Right lobe of liver (tissue), 6 donors: Measurements from ENCODE around the gene FGGY. TPM values are rescaled to one million over a fixed set of nuclear protein-coding genes. Genes with fewer than 3 reads are reported as not detected.

Experiments
- ATAC-seq, 4 donors: fragments of 200-7000 bp; cut with Tn5 transposase; one replicate each; pipeline ENCODE4 v1.9.1; 2020; ENCODE audit warnings: mild to moderate bottlenecking in 4 of 4, moderate library complexity in 4 of 4
- DNase-seq, 3 donors: peaks; one replicate each; pipeline ENCODE4 v3.0.0-alpha.2; 2020
- H3K27ac ChIP-seq, 3 donors: fragments of 200-600 bp; one replicate each; pipeline ENCODE4 v1.8.0; 2022
- H3K27me3 ChIP-seq, 2 donors: fragments of 200-600 bp; one replicate each; pipeline ENCODE4 v1.8.0; 2022
- H3K36me3 ChIP-seq, 4 donors: fragments of 200-600 bp; sonication (generic) in 1 of 4; one replicate each; pipeline versions ENCODE4 v1.5.1 to v1.8.0; 2017 to 2022; ENCODE audit warnings: control low read depth in 1 of 4
- H3K4me1 ChIP-seq, 4 donors: fragments of 200-600 bp; sonication (generic) in 1 of 4; one replicate each; pipeline versions ENCODE4 v1.5.1 to v1.8.0; 2017 to 2022; ENCODE audit warnings: control low read depth in 1 of 4
- H3K4me3 ChIP-seq, 3 donors: fragments of 200-600 bp; one replicate each; pipeline ENCODE4 v1.8.0; 2022
- H3K9me3 ChIP-seq, 4 donors: fragments of 200-600 bp; sonication (generic) in 1 of 4; one replicate each; pipeline versions ENCODE4 v1.5.1 to v1.8.0; 2017 to 2022; ENCODE audit warnings: control low read depth in 1 of 4
- CTCF ChIP-seq, 4 donors: fragments of 200-600 bp in 3 of 4; fragments of 450-650 bp in 1 of 4; IDR thresholded peaks; one replicate each; pipeline versions ENCODE4 v1.5.1 to v1.8.0; 2016 to 2022; ENCODE audit warnings: antibody characterized with exemption in 4 of 4, mild to moderate bottlenecking in 2 of 4
- POLR2A ChIP-seq: fragments of 450-650 bp; IDR thresholded peaks from one replicate; pipeline ENCODE4 v1.6.1; 2017; ENCODE audit warnings: antibody characterized with exemption, mild to moderate bottlenecking
- WGBS: methylation state at CpG from one replicate; pipeline ENCODE4 v1.1.6; 2018; ENCODE audit warnings: low coverage, low lambda C conversion rate; ENCODE audit not compliant: insufficient coverage; ENCODE audit errors: missing lambda C conversion rate; 5-methylcytosine and 5-hydroxymethylcytosine counted together
- intact Hi-C, 2 donors: fragments of 100-400 bp; cut with DNase I; formaldehyde crosslinking; loops; one replicate each; pipeline versions ENCODE4 v1.11.2 to v1.14.1; 2022
- total RNA-seq, 6 experiments: library from RNA; depleted of rRNA in 2 of 6; stranded (reverse); fragments of >200 nt in 2 of 6; fragmentation: NEBNext Ultra II Directional in 3 of 6; extraction: Animal tissue kit (Norgen Biotek cat#: 25700) in 3 of 6; gene quantifications; one replicate each; pipeline versions ENCODE4 v1.1.0 to v1.2.4, GENCODE V29; 2016 to 2023
- donor health status: DM: no; HTN: yes; CAD: no.
- donor health status: DM: no; HTN: no; CAD: no.
- donor health status: DM: no; HTN: no; CAD: no.
- donor health status: DM: no; HTN: yes; CAD: no.
- donor health status: DM: no; HTN: yes; CAD: no.

FGGY gene
- total RNA-seq, 6 experiments from 2014 or later = 45.5 to 84.2 (median 58.7) TPM

- peak; percentile 63 to 65 (median 64) for ATAC-seq
- 15% methylated on average over 5 of the region's 5 CpGs for WGBS
- H3K27ac ChIP-seq = peak overlapping the region; percentile 58 to 97 (median 65)
Observed at GRCh38 chr1:59539961-59540681, 243.2 kb downstream of the FGGY start.

GRCh38 chr1:59541161-59541560 lies 244.3 kb downstream of the FGGY start:
- ATAC-seq (no peak), DNase-seq (no peak)
- TF ChIP-seq CTCF (IDR thresholded peaks at IDR 0.05) = no peak
- no peak for TF ChIP-seq POLR2A
- Histone ChIP-seq H3K4me1 (peaks cover 0 to 63% (median 18%) of the 10 kb centered on the region in 4 donors), H3K9me3 (no peaks in the 10 kb centered on the region), H3K27me3 (no peaks in the 10 kb centered on the region), H3K4me3 (no peak overlapping the region), H3K27ac (peak overlapping the region; percentile 58 to 97 (median 65)), H3K36me3 (no peaks in the 10 kb centered on the region)
- intact Hi-C loops = no loop called here
- WGBS = 82% methylated on average over 2 of the region's 2 CpGs

More at GRCh38 chr1:59539961-59540681, 243.2 kb downstream of the FGGY start:
- Histone ChIP-seq H3K9me3 (no peaks in the 10 kb centered on the region), H3K4me3 (no peak overlapping the region), H3K4me1 (peaks cover 0 to 52% (median 18%) of the 10 kb centered on the region in 4 donors), H3K27me3 (no peaks in the 10 kb centered on the region), H3K36me3 (no peaks in the 10 kb centered on the region)
- intact Hi-C loops = no loop called here
- no peak for DNase-seq
- TF ChIP-seq CTCF (IDR thresholded peaks at IDR 0.05) (peak in 2 of 4 donors; percentile 22 to 33), POLR2A (no peak)

- H3K27me3 ChIP-seq = no peaks in the 10 kb centered on the region
- ATAC-seq (no peak), DNase-seq (no peak)
- TF ChIP-seq CTCF (IDR thresholded peaks at IDR 0.05) = no peak
- H3K4me3 ChIP-seq = no peak overlapping the region
- intact Hi-C loops = no loop called here
- H3K4me1 ChIP-seq = peaks cover 0 to 63% (median 18%) of the 10 kb centered on the region in 4 donors
- H3K27ac ChIP-seq = peak overlapping the region; percentile 71 to 97 (median 76)
- 100% methylated on average over 1 of the region's 3 CpGs for WGBS
- no peaks in the 10 kb centered on the region for H3K9me3 ChIP-seq
- no peaks in the 10 kb centered on the region for H3K36me3 ChIP-seq
Observed at GRCh38 chr1:59541891-59542290, 245.0 kb downstream of the FGGY start.

GRCh38 chr1:59543211-59543668 lies 246.3 kb downstream of the FGGY start:
- Histone ChIP-seq H3K36me3 (no peaks in the 10 kb centered on the region), H3K4me1 (peaks cover 0 to 64% (median 18%) of the 10 kb centered on the region in 4 donors), H3K27ac (peak overlapping the region; percentile 74 to 97 (median 76)), H3K27me3 (no peaks in the 10 kb centered on the region), H3K4me3 (no peak overlapping the region), H3K9me3 (no peaks in the 10 kb centered on the region)
- DNase-seq (no peak), ATAC-seq (peak; percentile 74 to 85 (median 80))
- 29% methylated on average over 5 of the region's 5 CpGs for WGBS
- TF ChIP-seq POLR2A (peak; percentile 25), CTCF (IDR thresholded peaks at IDR 0.05) (no peak)
- intact Hi-C loops = no loop called here
